HG03558 (cell line): ENCODE data around the gene MYCN.
"Not testable (repeated sequence)": the region's sequence is repeated elsewhere in the genome, so short reads cannot be mapped to it uniquely, and the experiment has no call there.

ENCODE experiments used
- ATAC-seq: cut with Tn5 transposase; IDR thresholded peaks from one replicate; pipeline ENCODE4 v1.9.1; 2021; ENCODE audit warnings: moderate number of reproducible peaks; ENCODE audit not compliant: unreplicated experiment; ENCODE audit errors: extremely low read depth

The MYCN gene

DNA sequence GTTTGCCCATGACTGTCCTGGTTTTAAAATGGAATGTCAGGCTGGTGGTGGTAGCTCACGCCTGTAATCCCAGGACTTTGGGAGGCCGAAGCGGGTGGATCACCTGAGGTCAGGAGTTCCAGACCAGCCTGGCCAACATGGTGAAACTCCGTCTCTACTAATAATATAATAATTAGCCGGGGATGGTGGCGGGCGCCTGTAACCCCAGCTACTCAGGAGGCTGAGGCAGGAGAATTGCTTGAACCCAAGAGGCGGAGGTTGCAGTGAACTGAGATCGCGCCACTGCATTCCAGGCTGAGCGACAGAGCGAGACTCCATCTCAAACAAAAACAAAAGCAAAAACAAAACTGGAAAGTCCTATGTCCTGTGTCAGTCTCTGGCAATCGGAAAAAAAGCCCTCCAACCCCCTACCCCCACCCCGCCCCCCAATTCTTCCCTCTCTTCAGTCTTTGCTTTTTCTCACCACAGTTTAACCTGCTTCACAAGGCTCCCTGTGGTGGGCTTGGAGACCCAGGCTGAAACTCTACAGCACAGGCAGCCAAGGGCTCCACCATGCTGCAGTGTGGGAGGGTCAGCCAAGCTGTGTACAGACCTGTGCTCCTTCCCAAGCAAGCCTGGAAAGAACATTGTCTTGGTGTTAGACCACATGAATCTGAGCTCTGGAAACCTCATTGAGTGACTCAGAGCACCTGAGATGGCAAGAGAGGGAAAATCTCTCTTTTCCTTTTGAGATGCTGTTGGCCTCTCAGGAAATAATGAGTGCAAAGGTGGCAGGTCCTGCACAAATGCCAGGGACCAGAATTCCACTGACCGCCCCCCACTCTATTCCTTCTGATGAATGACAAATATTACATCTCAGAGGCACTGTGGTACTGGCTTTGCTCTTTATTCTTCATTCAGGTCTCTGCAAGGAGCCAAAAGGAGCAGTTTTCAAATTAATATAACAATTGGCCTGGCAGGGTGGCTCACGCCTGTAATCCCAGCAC, 16.7 kb downstream of the MYCN start:
- ATAC-seq, result no peak

DNA sequence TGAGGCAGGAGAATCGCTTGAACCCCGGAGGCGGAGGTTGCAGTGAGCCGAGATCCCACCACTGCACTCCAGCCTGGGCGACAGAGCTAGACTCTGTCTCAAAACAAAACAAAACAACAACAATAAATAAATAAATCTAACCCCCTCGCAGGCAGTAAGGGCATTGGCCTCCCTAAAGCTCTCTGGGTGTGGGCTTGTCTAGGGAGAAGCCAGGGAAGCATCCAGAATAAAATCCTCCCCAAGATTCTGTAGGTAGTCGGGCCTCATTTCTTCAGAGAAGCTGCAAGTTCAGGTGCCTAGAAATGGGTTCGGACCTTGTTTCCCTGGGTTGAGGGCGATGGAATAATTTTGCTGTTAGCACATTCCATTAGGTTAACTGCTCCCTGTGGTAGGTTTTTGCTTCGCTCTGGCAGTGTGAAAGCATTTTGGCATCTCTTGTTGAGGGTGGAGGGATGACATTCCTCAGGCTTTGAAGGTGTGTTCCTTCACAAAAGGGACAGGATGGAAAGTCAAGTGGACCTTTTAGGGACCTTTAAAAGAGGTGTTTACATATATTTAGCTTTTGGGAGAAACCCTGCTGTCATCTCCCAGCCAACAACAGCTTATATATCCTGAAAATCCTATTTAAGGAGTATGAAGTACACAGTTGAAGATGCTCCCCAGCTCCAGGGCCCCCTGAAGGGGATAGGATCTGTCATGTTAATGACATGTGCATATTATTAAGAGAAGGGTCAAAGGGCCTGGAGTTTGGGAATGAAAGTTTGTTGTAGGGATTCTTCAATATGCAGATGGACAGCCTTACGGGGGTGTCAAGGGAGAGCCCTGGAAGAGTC, 17.7 kb downstream of the MYCN start:
- ATAC-seq, result no peak

DNA sequence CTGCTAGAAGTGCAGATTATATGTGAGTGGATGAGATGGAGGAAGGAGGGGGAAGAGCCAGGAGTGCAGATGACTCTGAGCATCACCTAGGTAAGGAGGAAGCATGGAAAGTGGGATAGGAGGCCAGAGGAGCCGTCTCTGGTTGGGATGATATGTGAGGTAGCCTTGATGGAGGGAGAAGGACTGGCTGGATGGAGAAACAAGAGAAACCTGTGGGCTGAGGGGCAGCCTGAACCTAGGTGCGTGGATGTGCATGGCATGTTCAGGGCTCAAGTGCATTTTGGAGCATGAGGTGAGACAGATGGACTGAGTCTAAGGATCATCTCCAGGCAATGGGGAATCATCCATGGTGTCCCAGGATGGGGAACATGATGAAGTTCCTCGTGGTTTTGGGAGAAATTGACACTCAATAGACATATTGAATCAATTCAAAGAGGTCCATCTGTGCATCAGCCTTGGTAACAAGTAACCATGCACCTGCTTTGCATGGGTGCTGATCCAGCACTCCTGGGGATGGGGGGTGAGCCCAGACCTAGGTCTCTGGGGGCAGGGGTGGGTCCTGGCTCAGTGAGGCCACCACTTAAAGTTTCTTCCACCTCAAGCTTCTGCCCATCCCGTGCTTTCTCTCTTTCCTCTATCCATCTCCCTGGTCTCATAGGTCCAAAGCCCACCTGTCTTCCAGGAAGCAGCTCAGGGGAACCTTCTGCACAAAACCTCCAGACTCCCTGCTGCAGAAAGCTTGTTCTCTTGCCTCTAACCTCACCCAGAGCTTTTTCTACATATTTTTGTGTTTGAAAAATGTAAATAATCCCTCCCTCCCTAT, 19.2 kb downstream of the MYCN start:
- ATAC-seq, result no peak

DNA sequence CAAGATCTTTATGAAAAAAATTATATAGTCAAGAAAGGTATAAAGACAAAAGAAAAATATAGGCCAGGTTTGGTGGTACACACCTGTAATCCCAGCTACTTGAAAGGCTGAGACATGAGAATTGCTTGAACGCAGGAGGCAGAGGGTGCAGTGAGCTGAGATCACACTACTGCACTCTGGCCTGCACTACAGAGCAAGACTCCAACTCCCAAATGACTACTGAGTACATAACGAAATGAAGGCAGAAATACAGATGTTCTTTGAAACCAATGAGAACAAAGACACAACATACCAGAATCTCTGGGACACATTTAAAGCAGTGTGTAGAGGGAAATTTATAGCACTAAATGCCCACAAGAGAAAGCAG, 19.8 kb downstream of the MYCN start:
- not testable (repeated sequence) for ATAC-seq

DNA sequence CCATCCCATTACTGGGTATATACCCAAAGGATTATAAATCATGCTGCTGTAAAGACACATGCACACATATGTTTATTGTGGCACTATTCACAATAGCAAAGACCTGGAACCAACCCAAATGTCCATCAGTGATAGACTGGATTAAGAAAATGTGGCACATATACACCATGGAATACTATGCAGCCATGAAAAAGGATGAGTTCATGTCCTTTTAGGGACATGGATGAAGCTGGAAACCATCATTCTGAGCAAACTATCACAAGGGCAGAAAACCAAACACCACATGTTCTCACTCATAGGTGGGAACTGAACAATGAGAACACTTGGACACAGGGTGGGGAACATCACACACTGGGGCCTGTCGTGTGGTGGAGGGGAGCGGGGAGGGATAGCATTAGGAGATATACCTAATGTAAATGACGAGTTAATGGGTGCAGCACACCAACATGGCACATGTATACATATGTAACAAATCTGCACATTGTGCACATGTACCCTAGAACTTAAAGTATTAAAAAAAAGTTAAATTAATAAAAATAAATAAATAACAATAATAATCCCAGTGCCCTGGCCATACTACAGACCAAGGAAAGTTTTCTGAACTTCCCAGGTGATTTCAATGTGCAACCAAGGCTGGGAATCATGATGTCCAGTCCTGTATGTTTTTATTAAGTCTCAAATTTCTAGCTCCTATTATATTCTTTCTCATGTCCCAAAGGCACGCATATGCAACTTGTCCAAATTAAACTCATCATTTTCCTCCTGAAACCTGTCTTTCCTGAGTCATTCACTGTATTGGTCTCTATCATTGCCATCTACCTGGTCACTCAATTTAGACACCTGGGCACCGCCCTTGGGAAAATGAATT, 23.0 kb downstream of the MYCN start:
- ATAC-seq, result not testable (repeated sequence)

DNA sequence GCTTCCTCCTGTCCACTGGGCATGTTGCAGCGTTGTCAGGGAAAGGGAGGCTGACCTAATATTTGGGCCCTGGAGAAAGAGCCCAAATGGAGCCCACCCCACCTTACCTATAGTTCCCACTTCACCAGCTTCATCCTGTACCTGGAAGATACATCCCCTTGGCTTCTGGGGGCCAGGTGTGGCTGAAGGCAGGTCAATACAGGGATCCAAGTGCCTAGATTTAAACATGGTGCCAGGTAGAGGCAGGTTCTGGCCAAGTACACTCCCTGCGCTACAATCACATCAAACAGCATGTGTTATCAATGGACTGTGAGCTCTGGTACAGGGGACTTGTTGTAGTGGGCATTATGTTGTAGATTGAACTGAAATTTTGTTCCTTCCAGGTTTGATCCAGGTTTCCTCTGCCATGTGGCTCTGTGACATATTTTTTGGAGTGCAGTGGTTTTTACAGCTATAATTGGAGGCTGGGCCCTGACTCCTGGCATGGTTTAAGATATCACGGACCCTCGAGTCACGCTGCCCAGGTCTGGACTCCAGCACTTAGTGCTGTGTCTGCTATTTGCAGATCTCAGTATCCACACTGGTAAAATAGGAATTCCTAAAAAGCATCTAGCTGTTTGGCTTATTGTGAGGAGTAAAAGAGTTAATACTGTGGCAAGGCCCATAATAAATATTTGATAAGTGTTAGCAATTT, 23.8 kb downstream of the MYCN start:
- no peak for ATAC-seq

DNA sequence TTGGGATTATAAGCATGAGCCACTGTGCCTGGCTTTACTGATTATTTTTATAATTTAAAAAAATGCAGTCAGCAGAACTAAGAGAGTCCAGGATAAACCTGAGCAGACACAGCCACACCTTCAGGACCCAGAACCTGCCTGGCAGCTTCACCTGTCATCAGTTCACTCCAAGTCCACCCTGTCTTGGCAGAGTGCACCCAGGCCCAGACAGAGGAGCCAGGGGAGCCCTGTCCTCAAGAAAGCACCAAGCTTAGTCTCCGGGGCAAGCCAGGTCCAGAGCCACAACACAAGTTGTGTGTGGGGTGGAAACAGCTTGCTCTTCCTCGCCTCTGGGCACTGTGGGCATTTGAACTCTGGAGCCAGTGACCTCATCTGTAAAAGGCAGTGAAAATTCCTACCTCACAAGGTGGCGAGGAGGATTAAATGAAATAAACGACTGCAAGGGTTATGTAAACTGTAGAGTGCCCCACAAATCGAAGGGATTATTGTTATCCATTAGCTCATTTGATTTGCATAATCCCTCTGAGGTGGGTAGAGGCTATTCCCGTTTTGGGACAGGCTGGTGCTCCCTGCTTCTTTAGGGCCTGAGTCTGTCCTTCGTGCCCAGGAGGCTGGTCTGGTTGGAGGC, 24.7 kb downstream of the MYCN start:
- ATAC-seq, result no peak

DNA sequence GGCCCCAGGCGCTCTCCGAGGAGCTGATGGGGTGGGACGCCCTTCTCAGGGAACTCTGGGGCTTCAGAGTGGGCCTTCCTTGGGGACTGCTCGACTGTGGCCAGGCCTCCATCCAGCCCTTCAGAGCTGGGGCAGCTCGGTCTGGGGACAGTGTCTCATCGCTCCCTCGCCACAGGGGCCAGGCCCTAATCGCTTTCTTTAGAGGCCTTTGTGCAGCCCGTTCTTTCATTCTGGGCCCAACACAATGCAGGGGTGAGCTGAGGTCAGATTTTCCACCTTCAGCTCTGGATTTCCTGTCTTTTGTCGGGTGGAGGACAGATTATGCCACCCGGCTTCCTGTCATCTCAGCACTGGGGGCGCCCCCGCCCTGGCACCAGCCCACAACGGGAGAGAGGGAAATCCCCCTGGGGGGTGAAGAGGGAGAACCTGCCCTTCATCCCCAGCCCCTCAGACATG, 25.2 kb downstream of the MYCN start:
- no peak for ATAC-seq

DNA sequence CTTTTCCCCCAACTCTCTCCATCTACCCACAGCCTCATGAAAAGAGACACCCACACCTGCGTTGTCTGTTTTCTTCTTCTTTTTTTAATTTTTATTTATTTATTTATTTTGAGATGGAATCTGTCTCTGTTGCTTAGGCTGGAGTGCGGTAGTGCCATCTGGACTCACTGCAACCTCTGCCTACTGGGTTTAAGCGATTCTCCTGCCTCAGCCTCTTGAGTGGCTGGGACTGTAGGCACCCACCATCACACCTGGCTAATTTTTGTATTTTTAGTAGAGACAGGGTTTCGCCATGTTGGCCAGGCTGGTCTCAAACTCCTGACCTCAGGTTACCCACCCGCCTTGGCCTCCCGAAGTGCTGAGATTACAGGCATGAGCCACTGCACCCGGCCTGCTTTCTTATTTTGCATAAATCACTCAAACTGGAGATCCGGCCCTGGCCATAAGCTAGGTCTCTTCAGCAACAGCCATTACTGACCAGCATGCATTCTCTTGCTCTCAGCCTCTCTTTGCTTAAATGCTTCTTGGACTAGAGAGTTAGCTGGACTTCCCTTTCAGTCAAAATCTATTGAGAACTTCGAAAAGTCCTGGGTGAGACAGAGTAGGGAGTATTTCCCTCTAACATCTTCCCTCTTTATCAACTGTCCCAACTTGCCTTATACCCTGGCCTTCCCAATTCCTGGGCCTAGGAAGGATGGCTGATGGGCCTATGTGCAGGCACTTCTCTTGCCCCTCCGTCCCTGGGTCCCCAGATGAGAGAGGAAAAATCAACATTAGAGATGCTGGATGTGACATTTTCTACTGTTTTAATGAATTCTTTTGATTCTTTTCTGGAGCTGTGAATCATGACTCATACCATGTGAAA, 27.3 kb downstream of the MYCN start:
- ATAC-seq, result no peak

DNA sequence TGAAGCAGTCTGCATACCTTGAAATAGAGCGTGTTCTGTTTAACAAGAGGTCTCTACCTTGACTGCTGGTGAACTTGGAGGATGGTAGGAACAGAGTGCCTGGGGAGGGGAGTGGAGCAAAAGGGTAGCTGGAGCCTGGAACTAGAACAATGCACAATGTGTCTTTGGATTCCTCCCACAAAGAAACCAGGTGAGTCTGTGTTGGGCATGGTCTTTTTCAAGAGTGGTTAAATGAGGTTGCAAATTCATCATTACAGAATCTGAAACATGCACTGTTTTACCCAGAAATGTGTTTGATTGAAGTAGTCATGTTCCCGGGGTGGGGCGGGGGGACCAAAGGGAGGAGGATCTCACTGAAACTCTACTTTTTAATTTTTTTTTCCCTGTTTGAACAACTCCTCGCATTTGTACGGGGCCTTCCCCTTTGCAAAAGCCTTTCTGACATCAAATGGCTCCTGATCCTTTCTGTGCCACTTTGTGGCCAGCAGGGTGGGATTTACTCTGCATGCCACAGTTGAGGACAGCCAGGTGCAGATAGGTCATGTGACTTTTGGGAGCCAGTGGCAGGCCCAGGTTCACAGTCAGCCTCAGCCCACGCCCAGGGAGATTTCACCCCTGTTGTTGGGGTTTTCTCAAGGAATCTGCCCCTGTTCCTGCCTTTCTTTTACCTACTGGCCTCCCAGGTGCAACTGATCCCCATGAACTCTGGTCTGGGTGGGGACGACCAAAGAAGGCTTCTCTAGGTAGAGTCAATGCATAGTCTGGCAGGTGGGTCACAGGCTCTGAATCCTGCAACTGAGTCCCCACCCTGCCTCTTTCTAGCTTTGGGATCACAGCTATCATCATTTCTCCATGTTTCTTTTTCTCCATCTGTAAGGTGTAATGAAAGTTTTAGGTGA, 28.2 kb downstream of the MYCN start:
- no peak for ATAC-seq

DNA sequence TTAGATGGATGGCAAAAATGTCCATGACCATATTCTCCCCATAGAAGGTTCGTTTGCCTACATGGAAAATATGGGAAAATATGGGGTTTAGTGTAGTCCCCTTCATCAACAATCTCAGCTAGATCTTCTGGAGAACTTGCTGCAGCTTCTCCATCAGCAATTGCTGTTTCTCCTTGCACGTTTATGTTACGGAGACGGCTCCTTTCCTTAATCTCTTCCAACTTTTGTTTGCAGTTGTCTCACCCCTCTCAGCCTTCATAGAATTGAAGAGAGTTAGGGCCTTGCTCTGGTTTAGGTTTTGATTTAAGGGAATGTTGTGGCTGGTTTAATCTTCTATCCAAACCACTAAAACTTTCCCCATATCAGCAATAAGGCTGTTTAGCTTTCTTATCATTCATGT, 28.9 kb downstream of the MYCN start:
- no peak for ATAC-seq

DNA sequence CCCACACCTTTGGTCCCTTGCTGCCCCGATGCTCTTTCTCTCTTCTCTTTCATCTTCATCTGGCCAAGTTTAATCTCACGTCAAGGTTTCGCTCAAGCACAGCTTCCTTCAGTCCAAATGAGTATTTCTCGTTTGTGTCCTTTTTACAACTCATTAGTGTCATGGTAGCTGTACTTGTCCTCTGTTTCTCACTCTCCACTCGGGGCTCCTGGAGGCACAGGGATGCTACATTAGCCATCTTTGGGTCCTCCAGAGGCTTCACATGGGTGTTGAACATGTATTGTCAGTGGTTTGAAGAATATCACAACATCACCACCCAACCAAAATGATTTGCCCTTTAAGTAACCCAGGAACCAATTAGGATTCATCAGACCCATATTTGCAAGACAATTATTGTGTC, 30.4 kb downstream of the MYCN start:
- no peak for ATAC-seq

DNA sequence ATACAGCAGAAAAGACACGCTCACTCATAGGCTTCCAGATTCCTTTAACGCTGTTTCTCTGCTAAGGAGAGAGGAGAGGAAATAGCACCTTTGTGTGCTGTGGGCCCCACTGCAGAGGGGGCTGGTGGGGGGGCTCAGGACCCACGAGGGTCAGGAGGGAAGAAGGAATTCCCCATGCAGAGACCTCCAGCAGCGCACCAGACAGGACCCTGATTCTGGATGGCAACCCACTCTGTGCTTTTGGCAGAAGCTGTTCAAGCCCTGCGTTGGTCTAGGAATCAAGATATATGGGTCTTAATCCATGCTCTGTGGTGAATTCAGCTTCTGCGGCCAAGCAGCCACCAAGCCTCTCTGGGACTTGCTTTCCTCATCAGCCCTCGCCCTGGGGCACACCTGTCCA, 31.0 kb downstream of the MYCN start:
- ATAC-seq, result no peak

DNA sequence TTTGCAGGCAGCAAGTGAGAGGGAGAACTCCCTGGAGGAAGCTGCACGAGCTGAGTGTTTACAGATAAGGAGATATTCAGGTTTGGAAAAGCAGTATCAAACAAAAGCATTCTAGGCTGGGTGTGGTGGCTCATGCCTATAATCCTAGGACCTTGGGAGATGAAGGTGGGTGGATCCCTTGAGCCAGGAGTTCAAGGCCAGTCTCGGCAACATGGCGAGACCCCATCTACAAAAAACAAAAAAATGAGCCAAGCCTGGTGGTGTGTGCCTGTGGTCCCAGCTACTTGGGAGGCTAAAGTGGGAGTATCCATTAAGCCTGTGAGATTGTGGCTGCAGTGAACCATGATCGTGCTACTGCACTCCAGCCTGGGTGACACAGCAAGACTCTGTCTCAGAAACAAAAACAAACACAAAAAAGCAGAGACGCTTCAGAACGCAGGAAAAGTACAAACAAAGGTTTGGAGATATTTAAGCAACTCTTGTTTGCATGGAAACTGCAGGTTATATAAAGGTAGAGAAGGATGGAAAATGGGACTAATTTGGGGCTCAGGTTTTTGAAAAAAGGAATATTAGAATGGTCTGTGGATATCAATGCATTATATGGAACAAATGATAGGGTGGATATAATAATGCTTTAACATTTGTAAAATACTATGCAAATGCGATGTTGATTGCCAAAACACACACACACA, 31.6 kb downstream of the MYCN start:
- no peak for ATAC-seq

DNA sequence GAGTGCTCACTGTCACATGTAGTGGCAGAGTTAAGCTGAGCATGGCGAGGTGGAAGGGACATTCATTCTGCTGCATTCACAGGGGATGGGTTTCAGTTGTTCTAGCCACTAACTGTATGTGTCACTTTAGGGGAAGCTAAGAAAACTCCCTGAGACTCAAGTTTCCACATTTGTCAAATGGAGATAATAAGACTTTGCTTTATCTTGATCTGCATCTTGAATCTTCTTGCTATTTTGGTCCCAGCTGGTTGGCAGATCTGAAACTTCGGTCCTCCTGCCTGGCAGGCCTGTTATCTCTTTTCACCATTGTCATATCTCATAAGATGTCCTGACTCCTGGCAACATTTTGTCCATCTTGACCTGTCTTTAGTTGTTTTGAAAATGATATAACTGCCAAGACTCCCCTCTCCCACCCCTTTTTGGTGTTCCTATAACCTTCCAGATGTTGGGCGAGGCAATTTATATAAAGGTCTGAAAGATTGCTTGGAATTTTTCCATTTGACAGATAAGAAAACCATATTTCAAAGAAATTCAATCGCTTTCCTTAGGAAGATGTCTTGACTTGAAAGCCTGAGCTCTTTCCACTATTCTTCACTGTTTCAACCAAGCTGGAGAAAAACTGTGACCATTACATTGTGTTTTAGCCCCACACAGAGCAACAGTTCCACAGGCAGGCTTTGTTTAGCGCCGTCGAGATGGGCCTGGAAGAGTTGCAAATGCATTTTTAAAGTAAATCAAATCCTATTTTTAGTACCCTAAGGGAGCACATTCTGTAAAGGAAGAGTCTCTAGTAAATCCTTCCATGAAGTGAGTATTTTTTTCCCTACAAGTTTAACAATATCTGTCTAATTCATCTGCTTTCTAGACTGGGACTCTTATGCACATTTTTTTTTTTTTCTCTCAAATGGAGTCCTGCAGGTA, 33.4 kb downstream of the MYCN start:
- no peak for ATAC-seq
